HepG2 (cell line): Measurements from ENCODE around the gene THPO. TPM values are rescaled to one million over a fixed set of nuclear protein-coding genes. Genes with fewer than 3 reads are reported as not detected.

Experiments
- ARID4A ChIP-seq: sonication (generic); formaldehyde crosslinking; IDR thresholded peaks from 2 replicates; pipeline ENCODE4 v1.5.0; 2020; ENCODE audit warnings: mild to moderate bottlenecking, missing genetic modification reagents, borderline replicate concordance
- DNMT1 ChIP-seq: sonication (generic); formaldehyde crosslinking; IDR thresholded peaks from 2 replicates; pipeline ENCODE4 v1.5.1; 2020; ENCODE audit warnings: mild to moderate bottlenecking, missing genetic modification reagents
- HES4 ChIP-seq: sonication (generic); formaldehyde crosslinking; IDR thresholded peaks from 2 replicates; pipeline ENCODE4 v1.9.0; 2021; ENCODE audit warnings: mild to moderate bottlenecking, missing genetic modification reagents, borderline replicate concordance
- KMT2A ChIP-seq: sonication (generic); formaldehyde crosslinking; IDR thresholded peaks from 2 replicates; pipeline ENCODE4 v1.4.0; 2020; ENCODE audit warnings: missing genetic modification reagents
- MEIS2 ChIP-seq: sonication (generic); formaldehyde crosslinking; IDR thresholded peaks from 2 replicates; pipeline ENCODE4 v1.9.0; 2021; ENCODE audit warnings: mild to moderate bottlenecking, missing genetic modification reagents
- MTERF4 ChIP-seq: sonication (generic); formaldehyde crosslinking; IDR thresholded peaks from 2 replicates; pipeline ENCODE4 v1.8.0; 2023; ENCODE audit warnings: mild to moderate bottlenecking, missing genetic modification reagents
- MYPOP ChIP-seq: sonication (generic); formaldehyde crosslinking; IDR thresholded peaks from 2 replicates; pipeline ENCODE4 v1.8.1; 2023; ENCODE audit warnings: mild to moderate bottlenecking, moderate library complexity, missing genetic modification reagents
- NFAT5 ChIP-seq: sonication (generic); formaldehyde crosslinking; IDR thresholded peaks from 2 replicates; pipeline ENCODE4 v1.4.0; 2020; ENCODE audit warnings: missing genetic modification reagents
- NR1H2 ChIP-seq: sonication (generic); formaldehyde crosslinking; IDR thresholded peaks from 2 replicates; pipeline ENCODE4 v1.8.1; 2022; ENCODE audit warnings: low read depth, missing genetic modification reagents, borderline replicate concordance
- NRL ChIP-seq: sonication (generic); formaldehyde crosslinking; IDR thresholded peaks from 2 replicates; pipeline ENCODE4 v1.5.0; 2020; ENCODE audit warnings: missing genetic modification reagents, mild to moderate bottlenecking, moderate library complexity, borderline replicate concordance
- PHF21A ChIP-seq: sonication (generic); formaldehyde crosslinking; IDR thresholded peaks from 2 replicates; pipeline ENCODE4 v1.5.0; 2020; ENCODE audit warnings: mild to moderate bottlenecking, missing genetic modification reagents
- ZNF160 ChIP-seq: sonication (generic); formaldehyde crosslinking; IDR thresholded peaks from 2 replicates; pipeline ENCODE4 v1.8.0; 2022; ENCODE audit warnings: mild to moderate bottlenecking, inconsistent platforms, missing genetic modification reagents
- ZNF547 ChIP-seq: sonication (generic); formaldehyde crosslinking; IDR thresholded peaks from 2 replicates; pipeline ENCODE4 v1.5.1; 2020; ENCODE audit warnings: mild to moderate bottlenecking, missing genetic modification reagents
- ZNF569 ChIP-seq: sonication (generic); formaldehyde crosslinking; IDR thresholded peaks from 2 replicates; pipeline ENCODE4 v1.5.0; 2020; ENCODE audit warnings: mild to moderate bottlenecking, missing genetic modification reagents, moderate library complexity, borderline replicate concordance
- ZNF781 ChIP-seq: sonication (generic); formaldehyde crosslinking; IDR thresholded peaks from 2 replicates; pipeline ENCODE4 v1.5.1; 2020; ENCODE audit warnings: borderline replicate concordance, mild to moderate bottlenecking, missing genetic modification reagents; ENCODE audit errors: not compliant biosample characterization
- ZSCAN25 ChIP-seq: sonication (generic); formaldehyde crosslinking; IDR thresholded peaks from 2 replicates; pipeline ENCODE4 v1.8.0; 2022; ENCODE audit warnings: mild to moderate bottlenecking, missing genetic modification reagents
- polyA plus RNA-seq, 8 experiments: library from polyadenylated mRNA; depleted of rRNA in 3 of 8; stranded (reverse) in 7 of 8; unstranded in 1 of 8; fragments of >200 nt; fragmentation: Illumina TruSeq in 4 of 8; extraction: Trizol in 4 of 8; gene quantifications; 2 replicates each; pipeline versions ENCODE4 v1.2.1 to v1.2.3, GENCODE V29; 2011 to 2016; ENCODE audit warnings: low read depth in 4 of 8, missing spikeins in 1 of 8, mixed read lengths in 1 of 8; ENCODE audit not compliant: insufficient read depth in 1 of 8
- total RNA-seq, 5 experiments: library from RNA; depleted of rRNA; stranded (reverse); fragments of >200 nt; fragmentation: Illumina TruSeq; extraction: Trizol; gene quantifications; 2 replicates each; pipeline ENCODE4 v1.2.3, GENCODE V29; 2016; ENCODE audit warnings: low read depth in 1 of 5

The THPO gene
- total and polyA plus RNA-seq, 2 of the 13 experiments (the other 11 are each of a cell fraction or from before 2014, with no cell fraction given) = 2.8 to 4.8 TPM

GRCh38 chr3:184360929-184361531, 17.0 kb downstream of the THPO start (continued):
- TF ChIP-seq NR1H2 (0 out of 2 replicates have a peak, but pooled peaks have one; percentile 13), ZNF781 (no peak), ZNF547 (CRISPR knock-in tag) (peak; percentile 31; the same call in 1 of the 2 replicates), PHF21A (no peak), DNMT1 (0 out of 2 replicates have a peak, but pooled peaks have one; percentile 28), ZSCAN25 (0 out of 2 replicates have a peak, but pooled peaks have one; percentile 17), NFAT5 (peak; percentile 17; the same call in 1 of the 2 replicates), ZNF569 (CRISPR knock-in tag) (0 out of 2 replicates have a peak, but pooled peaks have one; percentile 27), KMT2A (CRISPR knock-in tag) (0 out of 2 replicates have a peak, but pooled peaks have one; percentile 40), MEIS2 (CRISPR knock-in tag) (no peak), MYPOP (CRISPR knock-in tag) (peak; percentile 59; the same call in 1 of the 2 replicates), ARID4A (CRISPR knock-in tag) (peak; percentile 25; the same call in 1 of the 2 replicates), NRL (CRISPR knock-in tag) (peak; percentile 69; the same call in 1 of the 2 replicates), MTERF4 (CRISPR knock-in tag) (peak; percentile 55; the same call in 1 of the 2 replicates), HES4 (CRISPR knock-in tag) (peak; percentile 84; the same call in 1 of the 2 replicates), ZNF160 (CRISPR knock-in tag) (no peak)
